SH-SY5Y (cell line): ENCODE results near the gene CAV1.

ENCODE experiments used
- GATA2 ChIP-seq: IDR thresholded peaks from 2 replicates; pipeline ENCODE4 v1.6.1; 2011; ENCODE audit warnings: mild to moderate bottlenecking, low read depth, low read length
- GATA3 ChIP-seq: IDR thresholded peaks from 2 replicates; pipeline ENCODE4 v1.6.1; 2011; ENCODE audit warnings: low read depth, mild to moderate bottlenecking, low read length, moderate library complexity

GRCh38 chr7:116601426-116601825 is 76.6 kb downstream of the CAV1 start:
- TF ChIP-seq GATA2, result no peak
- no peak for TF ChIP-seq GATA3
